Mesothelial cell of epicardium (in vitro differentiated cells): ENCODE results near the gene SNW1. TPM values are rescaled to one million over a fixed set of nuclear protein-coding genes. Genes with fewer than 3 reads are reported as not detected.
"Not testable (repeated sequence)": the region's sequence is repeated elsewhere in the genome, so short reads cannot be mapped to it uniquely, and the experiment has no call there.

Experiments used
- DNase-seq, 2 experiments: peaks; one replicate each; pipeline ENCODE4 v3.0.0; 2021; ENCODE audit warnings: low spot score in 2 of 2; ENCODE audit not compliant: unreplicated experiment in 2 of 2
- H3K27ac Mint-ChIP-seq: 2 replicates; pipeline ENCODE4 v1.8.0; 2021; ENCODE audit warnings: mixed read lengths
- H3K27me3 Mint-ChIP-seq: 2 replicates; pipeline ENCODE4 v1.8.0; 2021; ENCODE audit warnings: low read depth, mixed read lengths
- H3K36me3 Mint-ChIP-seq: 2 replicates; pipeline ENCODE4 v1.8.0; 2021; ENCODE audit warnings: mixed read lengths
- H3K4me1 Mint-ChIP-seq: 2 replicates; pipeline ENCODE4 v1.8.0; 2021; ENCODE audit warnings: mixed read lengths
- H3K4me3 Mint-ChIP-seq: 2 replicates; pipeline ENCODE4 v1.8.0; 2021; ENCODE audit warnings: mild to moderate bottlenecking, moderate library complexity, mixed read lengths
- H3K9me3 Mint-ChIP-seq: 2 replicates; pipeline ENCODE4 v1.8.0; 2021; ENCODE audit warnings: mixed read lengths
- CTCF ChIP-seq: fragments of 200-600 bp; sonication (generic); IDR thresholded peaks from one replicate; pipeline ENCODE4 v1.5.0; 2021; ENCODE audit warnings: antibody characterized with exemption; ENCODE audit not compliant: unreplicated experiment
- total RNA-seq: library from RNA; stranded (reverse); gene quantifications from 3 replicates; pipeline ENCODE4 v1.2.1, GENCODE V29; 2021

The SNW1 gene
- total RNA-seq, 1 donor from 2014 or later, result 79.7 TPM

GRCh38 chr14:77800814-77801213 lies 39.9 kb upstream of the SNW1 start:
- Mint-ChIP-seq H3K4me1 (peaks cover 5% of the 10 kb centered on the region), H3K9me3 (no peaks in the 10 kb centered on the region), H3K27me3 (no peaks in the 10 kb centered on the region), H3K27ac (peak overlapping the region; percentile 87), H3K36me3 (no peaks in the 10 kb centered on the region), H3K4me3 (peak overlapping the region; percentile 84)
- TF ChIP-seq CTCF, result no peak
- DNase-seq, result no peak

- Mint-ChIP-seq H3K9me3 (no peaks in the 10 kb centered on the region), H3K36me3 (no peaks in the 10 kb centered on the region), H3K4me3 (peak within 1 kb of the TSS; percentile 84), H3K4me1 (peaks cover 5% of the 10 kb centered on the region), H3K27me3 (no peaks in the 10 kb centered on the region), H3K27ac (peak within 1 kb of the TSS; percentile 87)
- DNase-seq, result peak; percentile 70 to 83
- TF ChIP-seq CTCF, result no peak
Observed at GRCh38 chr14:77799863-77800730, 39.1 kb upstream of the SNW1 start, which contains the start of gene ADCK1. Gene ADCK1, plus strand, starts transcription at chr14:77800109. Its CDS starts 18,870 bp downstream, at chr14:77818979.

DNA sequence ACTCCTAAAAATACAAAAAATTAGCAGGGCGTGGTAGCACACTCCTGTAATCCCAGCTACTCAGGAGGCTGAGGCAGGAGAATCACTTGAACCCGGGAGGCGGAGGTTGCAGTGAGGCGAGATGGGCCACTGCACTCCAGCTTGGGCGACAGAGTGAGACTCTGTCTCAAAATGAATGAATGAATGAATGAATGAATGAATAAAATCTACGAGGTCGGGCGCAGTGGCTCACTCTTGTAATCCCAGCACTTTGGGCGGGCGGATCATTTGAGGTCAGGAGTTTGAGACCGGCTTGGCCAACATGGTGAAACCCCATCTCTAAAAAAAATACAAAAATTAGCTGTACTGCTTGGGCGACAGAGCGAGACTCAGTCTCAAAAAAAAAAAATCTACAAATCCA lies 38.5 kb upstream of the SNW1 start:
- not testable (repeated sequence) for H3K27me3 Mint-ChIP-seq, H3K9me3 Mint-ChIP-seq, DNase-seq, H3K36me3 Mint-ChIP-seq, H3K4me1 Mint-ChIP-seq
- H3K4me3 Mint-ChIP-seq, result peak overlapping the region; percentile 84
- H3K27ac Mint-ChIP-seq, result peak overlapping the region; percentile 72

GRCh38 chr14:77794357-77794756 lies 33.4 kb upstream of the SNW1 start:
- H3K4me1 Mint-ChIP-seq, result no peaks in the 10 kb centered on the region
- H3K27ac Mint-ChIP-seq, result no peak overlapping the region
- peaks cover 10% of the 10 kb centered on the region for H3K27me3 Mint-ChIP-seq
- no peaks in the 10 kb centered on the region for H3K36me3 Mint-ChIP-seq
- no peak overlapping the region for H3K4me3 Mint-ChIP-seq
- TF ChIP-seq CTCF, result no peak
- DNase-seq, result no peak
- no peaks in the 10 kb centered on the region for H3K9me3 Mint-ChIP-seq

- H3K27ac Mint-ChIP-seq, H3K9me3 Mint-ChIP-seq, H3K4me1 Mint-ChIP-seq, H3K36me3 Mint-ChIP-seq, H3K4me3 Mint-ChIP-seq, DNase-seq: not testable (repeated sequence)
- H3K27me3 Mint-ChIP-seq, result peaks cover 12% of the 10 kb centered on the region
Observed at GRCh38 chr14:77793255-77793654, 32.3 kb upstream of the SNW1 start.

DNA sequence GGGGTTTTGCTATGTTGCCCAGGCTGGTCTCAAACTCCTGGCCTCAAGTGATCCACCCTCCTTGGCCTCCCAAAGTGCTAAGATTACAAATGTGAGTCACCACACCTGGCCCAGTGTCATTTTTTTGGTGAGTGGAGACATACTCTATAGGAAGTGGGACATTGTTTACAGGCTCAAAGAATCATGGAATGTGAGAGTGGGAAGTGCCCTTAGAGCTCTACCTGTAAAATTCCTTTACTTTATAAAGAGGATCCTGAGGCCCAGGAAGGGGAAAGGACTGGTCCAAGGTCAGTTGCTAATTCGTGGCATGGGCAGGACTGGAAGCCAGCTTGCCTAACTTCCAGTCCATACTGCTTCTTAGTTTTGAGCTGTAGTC lies 30.3 kb upstream of the SNW1 start:
- no peak for TF ChIP-seq CTCF
- no peaks in the 10 kb centered on the region for H3K4me1 Mint-ChIP-seq
- H3K9me3 Mint-ChIP-seq, result no peaks in the 10 kb centered on the region
- no peaks in the 10 kb centered on the region for H3K36me3 Mint-ChIP-seq
- no peak overlapping the region for H3K4me3 Mint-ChIP-seq
- no peak for DNase-seq
- peaks cover 14% of the 10 kb centered on the region for H3K27me3 Mint-ChIP-seq
- no peak overlapping the region for H3K27ac Mint-ChIP-seq
